HG03139 (cell line): ENCODE measurements around the gene LATS1.
"Not testable (repeated sequence)": the region's sequence is repeated elsewhere in the genome, so short reads cannot be mapped to it uniquely, and the experiment has no call there.

Experiments used
- ATAC-seq: cut with Tn5 transposase; IDR thresholded peaks from one replicate; pipeline ENCODE4 v1.9.1; 2021; ENCODE audit not compliant: unreplicated experiment

LATS1 gene

DNA sequence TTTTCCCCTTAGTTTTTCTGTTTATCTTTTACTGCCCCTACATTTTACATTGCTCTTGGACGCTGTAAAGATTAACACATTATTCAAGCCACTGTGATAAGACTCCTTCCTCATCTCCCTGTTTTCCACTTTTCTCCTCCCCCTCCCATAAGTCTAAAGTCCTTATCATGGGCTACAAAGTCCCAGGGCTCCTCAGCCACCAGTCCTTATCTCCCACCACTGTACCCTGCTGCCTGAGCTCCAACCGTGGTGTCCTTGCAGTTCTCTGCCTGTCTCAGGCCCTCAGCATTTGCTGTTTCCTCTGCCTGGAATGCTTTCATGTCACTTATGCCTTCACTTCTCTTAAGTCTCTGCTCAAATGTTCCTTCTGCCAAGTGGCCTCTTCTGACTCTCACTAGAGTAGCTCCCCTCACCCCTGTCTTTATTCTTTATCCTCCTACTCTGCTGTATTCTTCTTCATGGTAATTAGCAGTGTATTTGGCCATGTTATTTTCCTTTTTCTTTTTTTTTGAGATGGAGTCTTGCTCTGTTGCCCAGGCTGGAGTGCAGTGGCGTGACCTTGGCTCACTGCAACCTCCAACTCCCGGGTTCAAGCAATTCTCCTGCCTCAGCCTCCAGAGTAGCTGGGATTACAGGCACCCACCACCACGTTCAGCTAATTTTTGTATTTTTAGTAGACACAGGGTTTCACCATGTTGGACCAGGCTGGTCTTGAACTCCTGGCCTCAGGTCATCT, 10.8 kb upstream of the LATS1 start:
- ATAC-seq: no peak

GRCh38 chr6:149727793-149728498, 10.0 kb upstream of the LATS1 start:
- ATAC-seq: no peak

DNA sequence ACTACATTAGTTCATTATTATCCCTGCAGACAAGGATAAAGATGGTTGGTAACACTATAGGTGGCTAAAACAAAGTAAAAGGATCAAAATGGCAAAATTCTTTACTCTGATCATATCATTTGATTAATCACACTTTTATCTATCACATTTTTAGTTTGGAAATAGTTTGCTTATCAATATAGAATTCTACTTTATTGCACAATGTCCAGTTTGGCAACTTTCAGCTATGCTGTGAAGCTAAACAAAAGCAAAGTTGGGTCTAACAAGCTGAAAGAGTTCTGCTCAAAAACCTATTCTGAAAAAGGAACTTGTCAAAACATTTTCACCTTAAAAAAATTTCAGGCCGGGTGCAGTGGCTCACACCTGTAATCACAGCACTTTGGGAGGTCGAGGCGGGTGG, 7.9 kb upstream of the LATS1 start:
- no peak for ATAC-seq

DNA sequence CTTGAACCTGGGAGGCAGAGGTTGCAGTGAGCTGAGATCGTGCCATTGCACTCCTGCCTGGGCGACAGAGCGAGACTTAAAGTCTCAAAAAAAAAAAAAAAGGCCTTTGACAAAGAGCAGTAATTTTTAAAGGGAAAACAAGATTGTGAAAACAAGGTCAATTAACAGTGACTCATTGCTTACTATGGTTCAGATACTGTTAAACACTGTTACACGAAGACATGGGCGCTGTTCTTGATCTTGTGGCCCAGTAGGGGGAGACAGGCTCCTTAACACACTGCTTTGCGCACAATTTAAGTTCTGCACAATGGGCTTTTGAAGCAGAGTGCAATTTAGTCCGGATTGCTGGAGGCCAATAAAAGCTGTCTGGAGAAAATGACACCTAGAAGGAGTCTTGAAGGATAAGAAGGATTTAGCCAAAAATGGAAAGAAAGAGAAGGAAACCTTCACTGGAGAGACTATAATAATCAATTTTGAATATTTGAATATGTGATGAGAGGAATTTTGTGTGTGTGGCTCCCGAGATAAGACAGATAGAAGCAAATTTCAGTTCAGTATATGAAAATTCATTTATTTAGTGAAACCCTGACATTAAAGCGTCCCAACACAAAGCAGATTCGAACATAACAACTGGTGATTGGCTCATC, 6.0 kb upstream of the LATS1 start:
- no peak for ATAC-seq

DNA sequence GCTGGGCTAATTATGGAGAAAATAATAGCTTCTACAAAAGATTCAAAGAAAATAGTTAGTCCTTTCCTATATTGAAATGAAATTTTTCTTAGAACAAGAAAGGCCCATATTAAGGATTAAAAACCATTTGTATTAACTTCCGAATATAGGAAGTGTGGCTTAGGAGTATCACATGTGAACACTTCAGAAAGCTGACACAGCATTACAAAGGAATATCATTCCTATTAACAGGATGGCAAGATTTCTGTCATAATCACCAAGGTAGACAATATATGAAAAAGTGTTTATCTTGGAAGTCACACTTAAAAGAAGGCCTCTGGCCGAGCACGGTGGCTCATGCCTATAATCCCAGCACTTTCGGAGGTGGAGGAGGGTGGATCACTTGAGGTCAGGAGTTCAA, 5.4 kb upstream of the LATS1 start:
- ATAC-seq: no peak

DNA sequence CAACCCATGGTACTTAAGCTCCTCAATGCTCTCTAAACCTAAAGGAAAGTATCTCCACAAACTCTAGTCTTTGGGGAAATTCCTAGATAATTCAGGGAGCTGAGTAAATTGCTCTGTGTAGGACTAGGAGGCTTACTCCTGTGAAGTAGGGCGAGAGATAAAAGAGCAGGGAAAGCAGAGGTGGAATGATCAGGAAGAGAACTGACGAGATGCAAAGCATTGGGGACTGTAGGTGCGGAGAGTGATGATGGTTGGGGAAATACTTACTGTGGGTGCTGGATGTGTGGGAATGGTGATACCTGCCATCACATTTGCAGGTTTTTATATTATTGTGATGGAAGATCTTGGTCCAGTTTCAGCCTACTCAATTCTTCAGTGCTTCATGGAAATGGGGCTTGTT, 1.6 kb upstream of the LATS1 start:
- ATAC-seq: no peak

GRCh38 chr6:149717255-149717587, 680 bp downstream of the LATS1 start:
- no peak for ATAC-seq

DNA sequence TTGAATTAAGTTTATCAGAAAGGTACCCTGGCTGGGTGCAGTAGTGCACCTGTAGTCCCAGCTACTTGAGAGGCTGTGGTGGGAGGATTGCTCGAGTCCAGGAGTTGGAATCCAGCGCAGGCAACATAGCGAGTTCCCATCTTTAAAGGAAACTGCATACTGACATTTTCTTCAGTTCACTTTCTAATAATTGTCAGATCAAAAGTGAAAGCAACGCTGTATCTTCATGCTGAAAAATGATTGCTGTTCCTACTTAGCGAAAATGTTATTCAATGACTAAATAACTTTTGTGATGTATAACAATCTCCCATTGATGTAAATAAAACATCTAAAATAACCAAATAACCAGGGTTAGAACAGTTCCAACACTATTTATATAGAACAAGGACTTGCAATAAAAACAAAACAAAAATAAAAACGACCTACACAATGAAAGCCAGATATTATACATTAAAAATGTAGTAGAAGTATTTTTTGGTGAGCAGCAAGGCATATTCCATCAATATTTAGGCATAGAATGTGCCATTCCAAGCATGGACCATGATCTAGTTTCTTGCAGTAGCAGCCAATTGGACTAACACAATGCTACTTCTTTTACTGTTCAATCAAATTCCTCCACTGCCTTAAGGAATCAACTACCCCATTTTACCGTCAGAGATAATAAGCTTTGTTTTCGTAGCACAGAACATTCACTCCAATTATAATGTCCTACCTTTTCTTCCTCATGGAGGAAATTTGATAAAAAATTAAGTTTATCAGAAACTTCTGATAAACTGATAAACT, 1.5 kb downstream of the LATS1 start:
- ATAC-seq: no peak

DNA sequence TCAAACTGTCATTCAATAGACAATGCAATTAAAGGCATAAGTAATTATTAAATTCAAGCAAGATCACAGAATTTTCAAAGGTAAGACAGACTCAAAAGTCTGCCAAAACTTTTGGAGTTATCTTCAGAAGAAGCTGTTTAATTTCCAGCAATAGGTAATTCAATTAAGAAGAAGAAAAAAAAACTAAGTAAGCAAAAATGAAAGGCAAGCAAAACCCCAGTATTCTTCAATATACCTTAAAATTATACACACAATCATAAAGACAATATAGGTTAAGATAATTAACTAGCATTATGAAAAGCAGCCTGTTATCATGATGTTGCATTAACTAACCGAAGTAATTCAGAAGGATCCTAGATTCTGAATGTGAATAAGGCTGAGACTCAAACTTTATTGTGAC, 3.5 kb downstream of the LATS1 start:
- ATAC-seq: no peak

- ATAC-seq: no peak
Observed at GRCh38 chr6:149711711-149712110, 6.2 kb downstream of the LATS1 start.

DNA sequence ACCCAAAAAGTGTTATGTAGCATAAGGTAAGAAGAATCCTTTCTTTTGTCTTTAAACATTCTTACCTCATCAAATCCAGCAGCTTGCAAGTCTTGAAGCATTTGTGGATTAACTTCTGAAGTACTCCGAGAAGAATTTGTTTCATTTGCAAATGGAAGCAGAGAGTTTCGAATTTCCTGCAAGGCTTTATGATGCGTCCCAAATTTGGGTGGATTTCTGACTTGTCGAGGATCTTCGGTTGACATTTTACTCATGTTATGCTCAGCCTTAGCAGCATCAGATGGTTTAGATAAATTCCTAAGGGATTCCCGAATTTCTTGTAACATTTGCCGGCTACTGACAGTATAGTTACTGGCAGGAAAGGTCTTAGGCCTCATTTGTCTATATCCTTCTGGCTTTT, 16.2 kb downstream of the LATS1 start:
- ATAC-seq: no peak

- ATAC-seq: no peak
Observed at GRCh38 chr6:149699150-149699549, 18.8 kb downstream of the LATS1 start.

- no peak for ATAC-seq
Observed at GRCh38 chr6:149698175-149698574, 19.7 kb downstream of the LATS1 start.

- ATAC-seq: no peak
Observed at GRCh38 chr6:149696901-149697300, 21.0 kb downstream of the LATS1 start.

DNA sequence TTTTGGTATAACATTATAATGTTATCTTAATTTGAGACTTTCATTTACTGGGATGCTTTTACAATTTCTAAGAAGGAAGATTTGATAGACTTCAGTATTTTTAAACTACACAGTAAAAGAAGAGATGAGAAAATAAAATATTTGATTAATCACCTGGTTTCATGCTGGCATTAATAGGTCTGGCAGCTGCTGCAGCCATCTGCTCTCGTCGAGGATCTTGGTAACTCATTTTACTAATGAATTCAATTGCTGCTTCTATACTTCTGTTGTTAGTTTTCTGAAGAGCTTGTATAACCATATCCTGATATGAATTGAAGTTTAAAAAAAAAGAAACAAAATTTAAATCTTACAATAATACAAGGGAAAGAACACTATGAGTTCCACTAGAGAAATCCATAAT, 23.0 kb downstream of the LATS1 start:
- no peak for ATAC-seq

DNA sequence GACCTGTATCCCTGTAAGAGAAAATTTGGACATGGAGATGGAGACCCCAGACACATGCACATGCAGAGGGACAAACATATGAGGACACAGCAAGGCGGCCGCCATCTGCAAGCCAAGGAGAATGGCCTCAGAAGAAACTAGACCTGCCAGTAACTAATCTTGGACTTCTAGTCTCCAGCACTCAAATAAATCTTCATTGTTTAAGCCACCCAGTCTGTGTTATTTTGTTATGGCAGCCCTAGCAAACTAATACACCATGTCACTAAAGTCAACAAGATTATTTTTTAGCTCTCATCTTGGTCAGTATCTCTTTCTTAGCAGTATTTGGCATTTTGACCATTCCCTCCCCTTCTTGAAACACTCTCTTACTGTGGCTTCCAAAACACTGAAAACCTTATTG, 26.7 kb downstream of the LATS1 start:
- ATAC-seq: no peak

- ATAC-seq: no peak
Observed at GRCh38 chr6:149686230-149686629, 31.7 kb downstream of the LATS1 start.

- ATAC-seq: no peak
Observed at GRCh38 chr6:149683256-149683859, 34.5 kb downstream of the LATS1 start.

- not testable (repeated sequence) for ATAC-seq
Observed at GRCh38 chr6:149681845-149682244, 36.1 kb downstream of the LATS1 start.

DNA sequence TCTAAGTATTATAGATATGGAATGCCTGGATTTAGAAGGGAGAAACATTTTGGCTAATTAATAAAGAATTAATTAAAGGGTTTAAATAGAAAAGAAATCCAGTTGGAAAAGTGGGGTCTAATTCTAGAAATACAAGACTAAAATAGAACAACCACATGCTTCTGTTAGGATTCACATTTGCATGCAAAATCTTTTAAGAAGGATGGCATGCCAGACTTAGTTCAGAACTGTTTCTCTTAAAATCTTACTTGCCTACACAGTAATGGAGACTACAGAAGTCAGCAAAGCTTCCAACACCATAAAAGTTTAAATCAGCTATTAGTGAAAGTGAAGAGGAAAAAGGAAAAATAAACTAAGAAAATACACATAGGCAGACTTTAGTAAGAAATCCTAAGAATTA, 36.7 kb downstream of the LATS1 start:
- ATAC-seq: no peak

GRCh38 chr6:149680503-149680902, 37.4 kb downstream of the LATS1 start:
- no peak for ATAC-seq
